Adrenal gland (tissue), 12 donors: ENCODE results near the gene BCL11A. TPM values are rescaled to one million over a fixed set of nuclear protein-coding genes. Genes with fewer than 3 reads are reported as not detected.

Experiments used
- DNase-seq, 7 donors: peaks; one replicate each; pipeline ENCODE4 v3.0.0-alpha.2; 2019 to 2020
- H3K27ac ChIP-seq, 5 donors: fragments of 200-600 bp; sonication (generic) in 4 of 5; 1 replicate in 3 of 5; 2 replicates in 2 of 5; pipeline versions ENCODE4 v1.5.1 to v1.8.0; 2016 to 2020; ENCODE audit warnings: mild to moderate bottlenecking in 1 of 5
- H3K27me3 ChIP-seq: fragments of 200-600 bp; 2 replicates; pipeline ENCODE4 v1.8.0; 2021
- H3K36me3 ChIP-seq, 2 donors: fragments of 200-600 bp; replicated peaks in 1 of 2; 1 replicate in 1 of 2; 2 replicates in 1 of 2; pipeline versions ENCODE4 v1.5.1 to v1.8.0; 2018 to 2022
- H3K4me1 ChIP-seq, 2 donors: fragments of 200-600 bp; replicated peaks in 1 of 2; 1 replicate in 1 of 2; 2 replicates in 1 of 2; pipeline versions ENCODE4 v1.5.1 to v1.8.0; 2018 to 2021
- H3K4me3 ChIP-seq, 4 donors: fragments of 200-600 bp; sonication (generic) in 3 of 4; one replicate each; pipeline ENCODE4 v1.5.1; 2016 to 2018
- H3K9me3 ChIP-seq, 3 donors: fragments of 200-600 bp; sonication (generic) in 1 of 3; replicated peaks in 1 of 3; 1 replicate in 2 of 3; 2 replicates in 1 of 3; pipeline versions ENCODE4 v1.5.1 to v1.8.0; 2016 to 2021
- POLR2A ChIP-seq, 2 donors: fragments of 450-650 bp; IDR thresholded peaks; one replicate each; pipeline ENCODE4 v1.6.1; 2017; ENCODE audit warnings: antibody characterized with exemption in 2 of 2, mild to moderate bottlenecking in 2 of 2, moderate library complexity in 1 of 2
- WGBS, 4 donors: extraction: QIAGEN DNeasy Blood & Tissue Kit in 2 of 4; methylation state at CpG; one replicate each; pipeline versions ENCODE4 v1.1.5 to v1.1.7; 2013 to 2017; 5-methylcytosine and 5-hydroxymethylcytosine counted together
- intact Hi-C, 2 donors: fragments of 100-400 bp; cut with DNase I; formaldehyde crosslinking; loops; one replicate each; pipeline versions ENCODE4 v1.14.1 to v1.15.0; 2022 to 2023
- polyA plus RNA-seq, 3 donors: library from polyadenylated mRNA; stranded (reverse); fragments of 200-250 nt in 2 of 3; fragments of 350-450 nt in 1 of 3; fragmentation: Illumina TruSeq in 1 of 3; extraction: RNeasy Lipid Tissue Mini Kit (QIAGEN cat#74804) in 1 of 3; gene quantifications; one replicate each; pipeline ENCODE4 v1.2.3, GENCODE V29; 2013 to 2014
- total RNA-seq, 9 donors: library from RNA; depleted of rRNA in 4 of 9; stranded (reverse); fragments of >200 nt in 4 of 9; fragments of 120-200 nt in 1 of 9; fragmentation: NEBNext Ultra II Directional in 1 of 9; extraction: Animal tissue kit (Norgen Biotek cat#: 25700) in 1 of 9; gene quantifications; one replicate each; pipeline versions ENCODE4 v1.1.0 to v1.2.4, GENCODE V29; 2013 to 2023
- TF ChIP-seq, protein P1 (sequence below), 6 experiments: fragments of 450-650 bp in 4 of 6; fragments of 200-600 bp in 2 of 6; sonication (generic) in 1 of 6; IDR thresholded peaks; 1 replicate in 5 of 6; 2 replicates in 1 of 6; pipeline versions ENCODE4 v1.5.1 to v1.8.0; 2016 to 2021; ENCODE audit warnings: antibody characterized with exemption in 6 of 6, mild to moderate bottlenecking in 2 of 6, moderate library complexity in 1 of 6
- donor health status: healthy with polysubstance abuse.
- donor health status: Bipolar disorder and iron deficiency.
- donor health status: DM: yes; HTN: yes; CAD: no.
- donor health status: DM: no; HTN: no; CAD: no.
- donor health status: DM: no; HTN: no; CAD: no.
- donor health status: DM: yes; HTN: yes; CAD: no.

BCL11A gene
- total and polyA plus RNA-seq, 12 donors, result 2.9 to 16.7 (median 5.3) TPM

- no peaks in the 10 kb centered on the region for H3K9me3 ChIP-seq
- no peak for TF ChIP-seq POLR2A (IDR thresholded peaks at IDR 0.05)
- TF ChIP-seq, protein P1, sequence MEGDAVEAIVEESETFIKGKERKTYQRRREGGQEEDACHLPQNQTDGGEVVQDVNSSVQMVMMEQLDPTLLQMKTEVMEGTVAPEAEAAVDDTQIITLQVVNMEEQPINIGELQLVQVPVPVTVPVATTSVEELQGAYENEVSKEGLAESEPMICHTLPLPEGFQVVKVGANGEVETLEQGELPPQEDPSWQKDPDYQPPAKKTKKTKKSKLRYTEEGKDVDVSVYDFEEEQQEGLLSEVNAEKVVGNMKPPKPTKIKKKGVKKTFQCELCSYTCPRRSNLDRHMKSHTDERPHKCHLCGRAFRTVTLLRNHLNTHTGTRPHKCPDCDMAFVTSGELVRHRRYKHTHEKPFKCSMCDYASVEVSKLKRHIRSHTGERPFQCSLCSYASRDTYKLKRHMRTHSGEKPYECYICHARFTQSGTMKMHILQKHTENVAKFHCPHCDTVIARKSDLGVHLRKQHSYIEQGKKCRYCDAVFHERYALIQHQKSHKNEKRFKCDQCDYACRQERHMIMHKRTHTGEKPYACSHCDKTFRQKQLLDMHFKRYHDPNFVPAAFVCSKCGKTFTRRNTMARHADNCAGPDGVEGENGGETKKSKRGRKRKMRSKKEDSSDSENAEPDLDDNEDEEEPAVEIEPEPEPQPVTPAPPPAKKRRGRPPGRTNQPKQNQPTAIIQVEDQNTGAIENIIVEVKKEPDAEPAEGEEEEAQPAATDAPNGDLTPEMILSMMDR (IDR thresholded peaks at IDR 0.05), result no peak
- no peak overlapping the region for H3K4me3 ChIP-seq
- H3K27ac ChIP-seq, result peak overlapping the region in 1 of 5 donors; percentile 9
- WGBS, 4 donors, result 73 to 88% (median 85%) methylated on average over 7 of the region's 7 CpGs
- H3K36me3 ChIP-seq, result no peaks in the 10 kb centered on the region
- DNase-seq, result no peak
- intact Hi-C loops, result no loop called here
- no peaks in the 10 kb centered on the region for H3K4me1 ChIP-seq
- no peaks in the 10 kb centered on the region for H3K27me3 ChIP-seq
Measured at GRCh38 chr2:60515721-60516226, 37.7 kb downstream of the BCL11A start.

- H3K9me3 ChIP-seq, result no peaks in the 10 kb centered on the region
- no peak overlapping the region for H3K4me3 ChIP-seq
- DNase-seq, result no peak
- intact Hi-C loops, result no loop called here
- no peaks in the 10 kb centered on the region for H3K4me1 ChIP-seq
- H3K27ac ChIP-seq, result no peak overlapping the region
- 91 to 100% (median 96%) methylated on average over 2 to 4 of the region's 4 CpGs for WGBS, 4 donors
- TF ChIP-seq POLR2A (IDR thresholded peaks at IDR 0.05), result no peak
- TF ChIP-seq, protein P1 (IDR thresholded peaks at IDR 0.05), result no peak
- no peaks in the 10 kb centered on the region for H3K36me3 ChIP-seq
- H3K27me3 ChIP-seq, result no peaks in the 10 kb centered on the region
Measured at GRCh38 chr2:60513996-60514395, 39.5 kb downstream of the BCL11A start.

- no peaks in the 10 kb centered on the region for H3K36me3 ChIP-seq
- no peak for DNase-seq
- H3K4me3 ChIP-seq, result no peak overlapping the region
- no peaks in the 10 kb centered on the region for H3K4me1 ChIP-seq
- WGBS, 4 donors, result 85 to 97% (median 93%) methylated on average over 5 of the region's 5 CpGs
- H3K9me3 ChIP-seq, result no peaks in the 10 kb centered on the region
- no peak for TF ChIP-seq POLR2A (IDR thresholded peaks at IDR 0.05)
- TF ChIP-seq, protein P1 (IDR thresholded peaks at IDR 0.05), result no peak
- H3K27me3 ChIP-seq, result no peaks in the 10 kb centered on the region
- intact Hi-C loops, result no loop called here
- no peak overlapping the region for H3K27ac ChIP-seq
Measured at GRCh38 chr2:60513191-60513590, 40.3 kb downstream of the BCL11A start.

- DNase-seq, result no peak
- 83 to 89% (median 87%) methylated on average over 6 of the region's 6 CpGs for WGBS, 4 donors
- H3K27me3 ChIP-seq, result no peaks in the 10 kb centered on the region
- H3K36me3 ChIP-seq, result no peaks in the 10 kb centered on the region
- intact Hi-C loops, result no loop called here
- no peak overlapping the region for H3K27ac ChIP-seq
- H3K4me1 ChIP-seq, result no peaks in the 10 kb centered on the region
- no peaks in the 10 kb centered on the region for H3K9me3 ChIP-seq
- H3K4me3 ChIP-seq, result no peak overlapping the region
- no peak for TF ChIP-seq POLR2A (IDR thresholded peaks at IDR 0.05)
- TF ChIP-seq, protein P1 (IDR thresholded peaks at IDR 0.05), result no peak
Measured at GRCh38 chr2:60512641-60513040, 40.8 kb downstream of the BCL11A start.
